HG02798 (cell line): ENCODE data around the gene SLC44A3.
A peak's percentile ranks its signal among the peaks of the same experiment; 100 is the strongest.

ENCODE experiments used
- ATAC-seq: cut with Tn5 transposase; IDR thresholded peaks from one replicate; pipeline ENCODE4 v1.9.1; 2021; ENCODE audit warnings: mild to moderate bottlenecking; ENCODE audit not compliant: unreplicated experiment, poor library complexity

The SLC44A3 gene

GRCh38 chr1:94799206-94799605 lies 21.0 kb upstream of the SLC44A3 start:
- no peak for ATAC-seq

GRCh38 chr1:94801919-94802546 lies 18.1 kb upstream of the SLC44A3 start:
- ATAC-seq, result peak; percentile 63

GRCh38 chr1:94803106-94803505 lies 17.1 kb upstream of the SLC44A3 start:
- no peak for ATAC-seq

- no peak for ATAC-seq
These were observed 16.4 kb upstream of the SLC44A3 start for GRCh38 chr1:94803517-94804441.

- ATAC-seq, result no peak
These were observed 15.7 kb upstream of the SLC44A3 start for GRCh38 chr1:94804442-94804837.

- peak; percentile 66 for ATAC-seq
These were observed 14.2 kb upstream of the SLC44A3 start for GRCh38 chr1:94805912-94806311.

GRCh38 chr1:94806441-94806871 lies 13.7 kb upstream of the SLC44A3 start:
- no peak for ATAC-seq

GRCh38 chr1:94807742-94808491 lies 12.2 kb upstream of the SLC44A3 start:
- ATAC-seq, result no peak

- ATAC-seq, result no peak
These were observed 11.5 kb upstream of the SLC44A3 start for GRCh38 chr1:94808669-94809068.

- no peak for ATAC-seq
These were observed 7.2 kb upstream of the SLC44A3 start for GRCh38 chr1:94812985-94813384.

GRCh38 chr1:94816030-94816429 lies 4.1 kb upstream of the SLC44A3 start:
- ATAC-seq, result no peak

- ATAC-seq, result no peak
These were observed 2.4 kb upstream of the SLC44A3 start for GRCh38 chr1:94817712-94818111.

- ATAC-seq, result no peak
These were observed 766 bp upstream of the SLC44A3 start for GRCh38 chr1:94819238-94819944.

- no peak for ATAC-seq
These were observed 779 bp downstream of the SLC44A3 start for GRCh38 chr1:94820936-94821335.

- no peak for ATAC-seq
These were observed 1.6 kb downstream of the SLC44A3 start for GRCh38 chr1:94821636-94822305.

- no peak for ATAC-seq
These were observed 3.0 kb downstream of the SLC44A3 start for GRCh38 chr1:94823116-94823515.

GRCh38 chr1:94825936-94826335 lies 5.8 kb downstream of the SLC44A3 start:
- no peak for ATAC-seq

- ATAC-seq, result no peak
These were observed 7.3 kb downstream of the SLC44A3 start for GRCh38 chr1:94827434-94827833.

GRCh38 chr1:94828251-94828650 lies 8.1 kb downstream of the SLC44A3 start:
- ATAC-seq, result no peak

GRCh38 chr1:94831641-94832040 lies 11.5 kb downstream of the SLC44A3 start:
- no peak for ATAC-seq
